GM21825 (cell line): Measurements from ENCODE around the gene ADCYAP1.

Experiments used
- ATAC-seq: cut with Tn5 transposase; IDR thresholded peaks from one replicate; pipeline ENCODE4 v1.9.1; 2021; ENCODE audit warnings: mild to moderate bottlenecking, moderate library complexity; ENCODE audit not compliant: unreplicated experiment

Gene ADCYAP1

GRCh38 chr18:908758-909724 is 4.4 kb downstream of the ADCYAP1 start:
- no peak for ATAC-seq

DNA sequence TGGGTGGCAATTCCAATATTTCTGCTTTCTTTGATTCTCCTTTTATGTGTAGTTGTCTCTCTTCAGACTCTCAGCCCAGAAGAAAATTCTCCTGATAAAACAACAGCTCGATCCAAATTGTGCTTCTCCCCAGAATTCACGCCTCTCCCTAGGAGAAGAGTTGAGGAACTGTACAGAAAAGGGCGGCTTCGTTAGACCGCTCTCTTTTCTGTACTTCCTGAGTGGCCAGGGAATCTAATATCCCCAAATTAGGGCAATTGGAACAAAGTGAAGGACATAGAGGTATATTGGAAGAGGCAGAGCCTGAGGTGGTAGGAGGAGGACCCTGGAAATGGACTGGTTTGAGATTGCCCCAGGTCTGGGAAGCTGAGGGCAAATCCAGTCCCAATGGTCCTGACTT is 5.6 kb downstream of the ADCYAP1 start:
- ATAC-seq = no peak

DNA sequence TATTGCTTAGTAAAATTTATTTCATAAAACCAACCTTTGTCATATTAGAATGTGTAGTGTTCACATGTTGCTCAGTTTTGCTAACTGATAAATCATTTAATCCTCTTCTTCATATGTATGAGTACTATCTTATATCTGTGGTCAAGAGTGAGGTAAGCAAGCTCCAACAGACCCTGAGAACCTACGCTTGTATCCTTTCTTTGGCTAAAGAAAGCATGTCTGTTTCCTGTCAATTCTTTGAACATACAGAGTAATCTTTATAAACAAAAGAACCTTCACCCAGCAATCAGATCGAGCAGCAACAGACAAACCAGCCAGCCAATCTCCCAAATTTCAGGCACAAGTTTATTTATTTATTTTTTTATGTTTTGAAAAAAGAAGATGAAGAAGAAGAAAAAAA is 6.4 kb downstream of the ADCYAP1 start:
- ATAC-seq = no peak

DNA sequence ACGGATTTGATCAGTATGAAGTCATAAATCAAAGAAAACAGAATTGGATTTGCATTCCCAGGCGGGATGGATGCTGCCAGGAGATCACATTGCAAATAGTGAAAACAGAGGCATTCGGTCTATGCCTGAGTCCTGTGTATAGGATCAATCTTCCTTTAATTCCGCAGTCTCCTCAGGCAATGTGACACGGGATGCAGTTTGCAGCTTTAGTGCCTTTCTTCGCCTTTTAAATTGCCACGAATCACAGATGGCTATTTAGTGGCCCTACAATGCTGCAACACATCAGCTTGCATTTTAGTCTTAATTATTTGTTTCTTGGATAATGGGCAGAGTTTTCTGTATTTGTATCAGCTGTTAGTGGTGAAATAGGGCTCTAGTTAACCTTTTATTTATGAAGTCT is 6.8 kb downstream of the ADCYAP1 start:
- no peak for ATAC-seq

DNA sequence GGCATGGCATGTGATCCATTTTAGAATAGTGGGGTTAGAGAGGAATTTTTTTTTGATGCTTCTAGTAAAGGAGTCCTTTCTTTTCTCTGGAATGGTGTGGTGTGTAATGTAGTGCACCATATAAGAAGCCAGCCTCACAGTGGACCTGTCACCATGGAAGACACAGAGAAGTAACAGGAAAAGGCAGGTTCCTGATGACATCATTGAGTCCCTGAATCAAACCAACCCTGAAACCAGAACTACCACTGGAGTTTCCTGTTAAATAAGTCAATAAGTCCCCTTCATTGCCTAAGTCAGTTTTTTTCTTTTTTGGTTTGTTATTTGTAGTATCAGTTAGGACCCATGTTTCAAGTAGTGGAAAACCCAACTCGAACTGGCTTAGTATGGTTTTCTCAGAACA is 11.9 kb downstream of the ADCYAP1 start:
- no peak for ATAC-seq

DNA sequence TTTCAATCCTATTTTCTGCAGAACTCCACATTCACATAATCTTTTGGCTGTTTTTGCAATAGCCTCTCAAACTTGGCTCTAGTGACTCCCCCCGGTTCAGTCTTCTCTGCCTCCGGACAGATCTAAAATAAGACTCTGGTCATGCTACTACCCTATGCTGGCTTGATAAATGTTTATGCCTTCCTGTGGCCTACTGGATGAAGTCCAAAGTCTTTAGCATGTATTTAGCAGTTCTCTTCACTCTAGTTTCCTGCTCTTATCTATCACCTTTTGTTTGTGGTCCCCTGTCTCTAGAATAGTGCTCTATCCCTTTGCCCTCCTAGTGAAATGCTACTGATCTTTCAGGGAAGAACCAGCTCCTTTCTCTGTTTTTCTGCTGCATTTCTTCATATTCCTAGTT is 14.4 kb downstream of the ADCYAP1 start:
- no peak for ATAC-seq

GRCh38 chr18:923144-923866 is 18.6 kb downstream of the ADCYAP1 start:
- ATAC-seq = no peak

DNA sequence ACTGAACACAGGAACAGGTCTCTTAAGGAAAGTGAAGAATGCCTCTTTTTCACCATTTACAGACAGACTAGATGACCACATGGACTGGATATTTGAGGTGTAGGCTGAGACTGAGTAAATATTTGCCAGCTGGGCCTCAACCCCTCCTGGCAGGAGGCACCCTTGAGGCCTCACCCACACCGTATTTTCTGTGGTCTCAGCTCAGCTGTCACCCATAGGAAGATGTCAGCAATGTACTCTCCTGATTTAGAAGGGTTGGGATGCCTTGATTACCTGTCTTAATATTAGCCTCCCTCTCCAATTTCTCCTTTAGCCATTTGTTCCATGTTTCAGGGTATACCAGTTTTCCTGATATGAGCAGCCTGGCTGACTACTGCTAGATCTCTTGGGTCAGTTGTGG is 20.3 kb downstream of the ADCYAP1 start:
- no peak for ATAC-seq

- no peak for ATAC-seq
Observed at GRCh38 chr18:926946-927345, 22.3 kb downstream of the ADCYAP1 start.

GRCh38 chr18:933082-933481 is 28.4 kb downstream of the ADCYAP1 start:
- no peak for ATAC-seq

DNA sequence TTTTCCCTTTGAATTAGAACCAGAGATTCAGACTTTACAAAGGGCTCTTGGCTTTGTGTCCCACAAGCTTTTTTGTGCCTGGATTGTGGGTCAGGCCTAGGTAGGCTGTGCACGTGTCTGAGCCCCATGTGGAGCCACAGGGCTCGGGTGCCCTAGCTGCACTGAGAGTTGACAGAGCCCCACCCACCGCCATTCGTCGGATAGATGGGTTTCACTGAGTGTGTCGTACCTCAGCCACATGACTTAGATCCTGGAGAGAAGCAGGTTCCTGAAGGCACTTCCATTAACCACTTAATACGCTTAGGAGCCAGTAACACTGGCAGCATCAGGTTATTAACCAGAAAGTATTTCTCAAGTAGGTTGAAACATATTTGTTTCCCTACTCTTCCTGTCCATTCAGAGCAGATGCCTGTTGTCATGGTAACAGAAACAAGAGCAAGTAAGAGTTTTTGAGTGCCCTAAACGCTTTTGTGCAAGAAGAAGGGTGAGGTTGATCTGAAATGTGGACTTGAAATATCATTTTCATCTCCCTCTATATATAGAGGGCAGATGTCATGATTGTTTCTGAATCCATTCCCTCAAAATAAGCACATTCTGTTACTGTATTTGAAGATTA is 30.0 kb downstream of the ADCYAP1 start:
- ATAC-seq = no peak

GRCh38 chr18:936941-937340 is 32.3 kb downstream of the ADCYAP1 start:
- no peak for ATAC-seq

DNA sequence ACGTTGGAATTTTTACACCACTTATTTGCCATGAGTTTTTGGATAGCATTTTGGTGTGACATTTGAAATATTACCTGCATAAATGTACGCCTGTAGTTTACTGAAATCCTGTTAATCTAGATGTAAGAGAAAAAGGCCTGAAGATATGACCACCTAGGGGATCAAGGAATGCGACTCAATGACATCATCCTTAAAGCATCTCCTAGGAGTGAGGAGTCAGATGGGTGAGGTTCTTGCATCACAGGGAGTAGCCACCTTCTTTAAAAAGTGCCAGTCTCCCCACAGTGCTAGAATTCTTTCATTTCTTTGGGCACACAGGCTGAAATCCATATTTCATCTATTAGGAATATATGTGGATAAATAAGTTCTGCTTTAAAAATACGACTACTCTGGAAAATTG is 34.5 kb downstream of the ADCYAP1 start:
- ATAC-seq = no peak

- no peak for ATAC-seq
Observed at GRCh38 chr18:939958-940357, 35.3 kb downstream of the ADCYAP1 start.

DNA sequence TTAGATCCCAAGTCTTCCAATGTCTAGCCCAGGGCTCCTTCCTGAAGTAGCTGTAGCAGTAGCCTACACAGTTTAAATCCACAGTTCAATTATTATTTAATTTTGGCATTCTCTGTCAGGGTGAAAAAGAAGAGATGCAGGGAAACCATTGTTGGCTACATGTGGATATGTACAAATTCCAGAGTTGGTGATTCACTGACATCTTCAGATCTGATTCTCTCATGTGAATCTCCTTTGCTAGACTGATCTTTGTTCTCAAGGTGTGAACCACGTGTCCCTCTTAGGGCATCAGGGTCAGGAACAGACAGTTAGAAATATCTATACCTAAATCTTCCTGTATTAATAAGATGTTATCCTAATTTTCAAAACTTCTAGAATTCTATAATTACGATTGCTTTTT is 36.7 kb downstream of the ADCYAP1 start:
- ATAC-seq = no peak

DNA sequence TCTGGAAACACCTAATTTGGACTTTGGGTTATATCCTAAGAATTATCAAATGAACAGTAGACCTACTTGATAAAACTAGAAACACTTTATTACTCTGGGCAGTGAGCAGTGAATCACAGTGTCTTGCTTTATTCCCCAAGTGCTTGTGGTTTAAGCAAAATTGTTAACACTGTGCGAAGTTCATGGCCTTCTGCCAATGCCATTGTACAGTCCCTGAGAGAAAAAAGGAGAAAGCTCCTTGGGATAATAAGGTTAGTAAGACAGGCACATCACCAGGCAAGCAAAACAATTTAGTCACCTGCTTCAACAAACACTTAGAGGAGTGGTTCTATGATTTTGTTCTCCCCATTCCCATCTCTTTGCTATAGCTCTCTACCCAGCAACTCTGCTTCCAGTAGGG is 39.8 kb downstream of the ADCYAP1 start:
- no peak for ATAC-seq

GRCh38 chr18:949724-950631 is 45.3 kb downstream of the ADCYAP1 start:
- ATAC-seq = no peak

DNA sequence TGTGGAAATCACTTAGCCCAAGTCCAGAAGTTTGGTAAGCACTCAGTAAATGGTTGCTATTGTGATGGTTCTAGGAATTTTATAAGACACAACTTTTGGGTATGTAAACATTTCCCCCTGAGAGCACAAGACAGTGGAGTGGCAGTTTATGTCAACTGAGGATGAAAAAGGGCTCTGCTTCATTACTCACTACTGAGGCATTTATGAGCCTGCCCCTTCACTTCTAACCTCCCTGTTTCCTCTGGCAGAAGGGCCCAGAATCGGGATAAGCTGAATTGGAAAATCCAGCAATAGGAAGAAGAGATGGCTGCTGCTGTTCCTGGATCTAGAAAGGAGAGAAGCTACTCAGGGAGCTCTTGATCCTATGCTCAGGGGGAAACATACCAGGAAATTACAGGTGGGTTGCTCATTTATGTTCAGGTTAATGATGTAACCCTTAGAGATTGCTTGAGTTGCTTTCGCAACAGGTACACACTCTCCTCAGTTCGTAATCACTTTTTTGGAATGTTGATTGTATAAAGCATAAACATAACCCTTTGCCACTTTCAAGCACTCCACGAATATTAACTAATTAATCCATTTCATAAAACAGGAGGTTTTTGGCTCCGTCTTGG is 46.3 kb downstream of the ADCYAP1 start:
- no peak for ATAC-seq

DNA sequence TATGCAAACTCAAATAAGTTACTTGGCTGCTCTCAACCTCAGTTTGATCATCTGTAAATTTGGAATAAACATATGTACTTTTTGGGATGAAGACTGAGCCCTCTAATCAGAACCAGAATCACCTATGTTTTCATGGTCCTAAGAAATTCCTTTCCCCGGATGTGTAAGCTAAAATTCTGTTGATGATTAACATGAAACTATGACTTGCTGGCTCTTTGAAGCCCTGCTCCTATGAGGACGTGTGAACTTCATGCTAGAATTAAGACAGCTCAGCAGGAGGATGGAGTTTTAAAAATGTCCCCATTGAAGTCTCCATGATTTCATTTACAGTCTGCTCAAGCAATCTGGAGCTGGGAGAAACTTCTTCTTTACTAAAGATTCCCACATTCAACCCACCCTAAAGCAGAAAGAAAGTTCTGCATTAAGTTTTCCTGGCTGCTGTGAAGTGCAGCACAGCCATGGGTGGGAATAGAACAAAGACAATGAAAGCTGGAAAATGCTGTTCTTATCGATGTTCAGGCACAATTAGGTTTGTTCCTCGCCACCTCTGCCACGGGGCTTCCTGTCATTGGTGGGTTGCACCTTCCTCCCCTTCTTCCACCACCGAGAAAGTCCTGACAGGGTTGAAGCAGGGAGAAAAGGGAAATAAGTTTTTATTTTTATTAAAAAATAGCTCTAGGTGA is 50.9 kb downstream of the ADCYAP1 start:
- no peak for ATAC-seq

- ATAC-seq = no peak
Observed at GRCh38 chr18:957829-958228, 53.2 kb downstream of the ADCYAP1 start.
